T follicular helper cell (primary cell): ENCODE measurements around the gene APLP1.
"Not testable (repeated sequence)": the region's sequence is repeated elsewhere in the genome, so short reads cannot be mapped to it uniquely, and the experiment has no call there.

Experiments
- DNase-seq: peaks from one replicate; pipeline ENCODE4 v3.0.0-alpha.2; 2020; ENCODE audit warnings: low read depth

Gene APLP1

GRCh38 chr19:35904311-35905068, 36.1 kb downstream of the APLP1 start:
- DNase-seq, result no peak

DNA sequence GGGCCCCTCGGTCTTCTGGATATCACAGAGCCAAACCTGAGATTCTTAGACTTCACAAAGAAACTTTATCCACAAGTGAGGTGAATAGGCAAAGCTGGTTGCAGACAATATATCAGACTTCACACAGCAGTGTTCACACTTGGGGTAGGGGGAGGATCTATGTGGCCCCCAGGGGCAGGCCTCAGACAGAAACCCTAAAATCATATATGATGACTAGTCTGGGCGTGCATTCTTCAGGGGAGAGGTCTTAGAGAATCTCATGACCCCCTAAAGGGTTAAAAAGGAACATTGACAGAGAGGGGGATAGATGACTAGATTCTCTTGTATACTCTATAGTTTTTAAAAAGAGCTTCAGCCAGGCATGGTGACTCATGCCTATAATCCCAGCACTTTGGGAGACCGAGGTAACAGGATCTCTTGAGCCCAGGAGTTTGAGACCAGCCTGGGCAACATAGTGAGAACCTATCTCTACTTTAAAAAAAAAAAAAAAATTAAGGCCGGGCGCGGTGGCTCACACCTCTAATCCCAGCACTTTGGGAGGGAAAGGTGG, 36.9 kb downstream of the APLP1 start:
- DNase-seq, result no peak

DNA sequence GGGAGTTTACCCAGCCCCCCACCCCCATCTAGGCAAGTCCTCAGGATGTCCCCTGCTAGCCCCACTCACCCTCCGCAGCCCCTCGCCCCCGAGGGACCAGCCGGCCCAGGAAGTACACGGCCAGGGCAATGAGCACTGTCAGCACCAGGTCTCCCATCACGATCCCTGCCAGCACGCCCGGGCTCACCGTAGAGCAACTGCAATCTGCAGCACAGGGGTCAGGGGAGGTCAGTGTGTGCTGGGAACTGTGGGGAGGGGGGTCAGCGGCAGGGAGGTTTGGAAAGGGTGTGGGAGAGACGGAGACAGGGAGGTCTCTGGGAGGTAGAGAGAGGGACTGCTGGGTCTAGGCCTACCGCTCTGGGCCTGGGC, 39.0 kb downstream of the APLP1 start:
- no peak for DNase-seq

DNA sequence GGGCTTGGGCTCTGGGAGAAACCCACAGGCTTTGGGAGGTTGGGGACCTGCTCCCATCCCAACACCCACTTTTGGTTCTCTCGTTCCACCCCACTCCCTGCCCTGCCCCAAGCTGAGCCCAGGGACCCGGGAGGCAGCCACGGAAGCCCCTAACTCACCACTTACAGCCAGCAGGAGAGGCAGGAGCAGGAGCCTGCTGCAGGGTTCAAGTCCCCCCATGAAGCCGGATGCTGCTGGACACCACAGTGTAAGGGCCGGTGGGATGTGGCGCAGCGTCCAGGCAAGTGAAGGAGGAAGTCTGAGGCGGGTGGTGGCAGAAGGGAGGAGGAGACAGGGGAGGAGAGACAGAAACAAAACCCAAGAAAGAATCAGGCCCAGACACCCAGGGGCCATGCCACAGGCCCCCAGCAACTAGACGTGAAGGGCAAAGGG, 39.7 kb downstream of the APLP1 start, which contains the start of gene TYROBP:
Gene TYROBP, minus strand, starts transcription at position 286 of the 432 bp plus-strand sequence. Its CDS starts 67 bp downstream, at position 219.
- no peak for DNase-seq

- DNase-seq, result no peak
Observed at GRCh38 chr19:35908973-35909683, 40.8 kb downstream of the APLP1 start.

- DNase-seq, result no peak
Observed at GRCh38 chr19:35909684-35910035, 41.3 kb downstream of the APLP1 start.

- not testable (repeated sequence) for DNase-seq
Observed at GRCh38 chr19:35910355-35910754, 42.0 kb downstream of the APLP1 start.

DNA sequence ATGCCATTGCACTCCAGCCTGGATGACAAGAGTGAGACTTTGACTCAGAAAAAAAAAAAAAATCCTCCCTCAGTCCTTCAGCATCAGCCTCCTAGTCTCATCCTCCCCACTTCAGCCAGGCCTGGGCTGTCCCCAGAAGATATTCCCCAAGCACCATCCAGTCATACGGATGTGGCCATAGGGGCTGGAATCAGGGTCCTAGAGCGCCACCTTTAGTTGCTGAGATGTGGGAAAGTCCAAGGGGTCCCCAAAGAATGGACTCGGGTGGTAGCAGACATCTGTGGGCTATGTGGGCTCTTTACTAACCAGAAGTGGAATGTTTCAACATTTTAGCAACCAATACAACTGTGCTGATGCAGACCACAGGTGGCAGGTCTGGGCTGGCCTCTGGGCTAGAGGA, 42.8 kb downstream of the APLP1 start:
- DNase-seq, result no peak

GRCh38 chr19:35911790-35912189, 43.4 kb downstream of the APLP1 start:
- DNase-seq, result no peak

GRCh38 chr19:35913589-35913988, 45.2 kb downstream of the APLP1 start:
- DNase-seq, result no peak

- DNase-seq, result no peak
Observed at GRCh38 chr19:35915443-35915842, 47.1 kb downstream of the APLP1 start.

GRCh38 chr19:35919306-35919705, 50.9 kb downstream of the APLP1 start:
- DNase-seq, result no peak

- no peak for DNase-seq
Observed at GRCh38 chr19:35921012-35921411, 52.6 kb downstream of the APLP1 start.

GRCh38 chr19:35925501-35925900, 57.1 kb downstream of the APLP1 start:
- no peak for DNase-seq

DNA sequence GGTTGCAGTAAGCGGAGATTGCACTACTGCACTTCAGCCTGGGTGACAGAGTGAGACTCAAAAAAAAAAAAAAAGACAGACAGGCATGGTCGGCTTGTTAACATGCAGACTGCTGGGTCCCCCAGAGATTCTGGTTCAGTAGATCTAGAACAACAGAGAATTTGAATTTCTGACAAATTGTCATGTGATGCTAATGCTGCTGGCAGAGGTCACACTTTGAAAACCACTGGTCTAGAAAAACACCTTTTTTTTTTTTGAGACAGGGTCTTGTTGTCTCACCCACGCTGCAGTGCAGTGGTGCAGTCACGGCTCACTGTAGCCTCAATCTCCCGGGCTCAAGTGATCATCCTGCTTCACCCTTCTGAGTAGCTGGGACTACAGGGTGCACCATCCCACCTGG, 60.1 kb downstream of the APLP1 start:
- no peak for DNase-seq
